Right atrium auricular region (tissue), 2 donors: ENCODE data around the gene STRIT1. TPM values are rescaled to one million over a fixed set of nuclear protein-coding genes. Genes with fewer than 3 reads are reported as not detected.
"Not testable (repeated sequence)": the region's sequence is repeated elsewhere in the genome, so short reads cannot be mapped to it uniquely, and the experiment has no call there.

Source experiments
- DNase-seq: peaks from one replicate; pipeline ENCODE4 v3.0.0-alpha.2; 2019; ENCODE audit warnings: low spot score
- H3K27ac ChIP-seq, 2 donors: fragments of 200-600 bp; sonication (generic); 1 replicate in 1 of 2; 2 replicates in 1 of 2; pipeline ENCODE4 v1.5.1; 2016 to 2019
- H3K27me3 ChIP-seq, 2 donors: fragments of 200-600 bp; sonication (generic); one replicate each; pipeline versions ENCODE4 v1.5.1 to v1.6.0; 2017 to 2019
- H3K36me3 ChIP-seq: fragments of 200-600 bp; sonication (generic); one replicate; pipeline ENCODE4 v1.5.1; 2016
- H3K4me1 ChIP-seq, 2 donors: fragments of 200-600 bp; sonication (generic); one replicate each; pipeline versions ENCODE4 v1.5.1 to v1.6.0; 2017 to 2019
- H3K4me3 ChIP-seq, 2 donors: fragments of 200-600 bp; sonication (generic); 1 replicate in 1 of 2; 2 replicates in 1 of 2; pipeline ENCODE4 v1.5.1; 2017 to 2019; ENCODE audit warnings: mild to moderate bottlenecking in 1 of 2, moderate library complexity in 1 of 2
- H3K9me3 ChIP-seq, 2 donors: fragments of 200-600 bp; sonication (generic); one replicate each; pipeline ENCODE4 v1.5.1; 2019
- total RNA-seq, 2 donors: library from RNA; depleted of rRNA; stranded (reverse); fragments of >200 nt; gene quantifications; one replicate each; pipeline ENCODE4 v1.1.0, GENCODE V29; 2016
- TF ChIP-seq, protein P1 (sequence below), 2 donors: fragments of 200-600 bp; sonication (generic); IDR thresholded peaks; one replicate each; pipeline ENCODE4 v1.5.1; 2019; ENCODE audit warnings: antibody characterized with exemption in 2 of 2

The STRIT1 gene
- total RNA-seq, 2 donors from 2014 or later, result not detected

DNA sequence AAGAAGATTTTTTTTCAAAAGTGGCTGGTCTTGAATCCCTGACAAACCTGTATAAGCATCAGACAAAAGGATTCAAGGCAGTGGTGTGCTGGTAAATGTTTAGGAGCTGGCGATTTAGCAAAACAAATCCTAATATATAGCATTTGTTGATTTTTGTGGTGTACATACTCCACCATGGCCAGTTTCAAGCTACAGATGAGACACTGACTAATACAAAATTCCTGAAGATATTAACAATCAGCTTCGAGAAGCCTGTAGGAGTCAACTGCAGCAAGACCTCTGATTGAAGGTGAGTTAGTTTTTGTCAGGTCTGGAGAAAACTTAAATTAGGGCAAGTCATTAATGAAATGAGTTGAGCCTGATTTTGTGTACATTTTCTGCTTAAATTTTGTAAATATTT is 6.7 kb downstream of the STRIT1 start:
- no peaks in the 10 kb centered on the region for H3K4me1 ChIP-seq
- no peaks in the 10 kb centered on the region for H3K27me3 ChIP-seq
- H3K4me3 ChIP-seq, result no peak overlapping the region
- TF ChIP-seq, protein P1, sequence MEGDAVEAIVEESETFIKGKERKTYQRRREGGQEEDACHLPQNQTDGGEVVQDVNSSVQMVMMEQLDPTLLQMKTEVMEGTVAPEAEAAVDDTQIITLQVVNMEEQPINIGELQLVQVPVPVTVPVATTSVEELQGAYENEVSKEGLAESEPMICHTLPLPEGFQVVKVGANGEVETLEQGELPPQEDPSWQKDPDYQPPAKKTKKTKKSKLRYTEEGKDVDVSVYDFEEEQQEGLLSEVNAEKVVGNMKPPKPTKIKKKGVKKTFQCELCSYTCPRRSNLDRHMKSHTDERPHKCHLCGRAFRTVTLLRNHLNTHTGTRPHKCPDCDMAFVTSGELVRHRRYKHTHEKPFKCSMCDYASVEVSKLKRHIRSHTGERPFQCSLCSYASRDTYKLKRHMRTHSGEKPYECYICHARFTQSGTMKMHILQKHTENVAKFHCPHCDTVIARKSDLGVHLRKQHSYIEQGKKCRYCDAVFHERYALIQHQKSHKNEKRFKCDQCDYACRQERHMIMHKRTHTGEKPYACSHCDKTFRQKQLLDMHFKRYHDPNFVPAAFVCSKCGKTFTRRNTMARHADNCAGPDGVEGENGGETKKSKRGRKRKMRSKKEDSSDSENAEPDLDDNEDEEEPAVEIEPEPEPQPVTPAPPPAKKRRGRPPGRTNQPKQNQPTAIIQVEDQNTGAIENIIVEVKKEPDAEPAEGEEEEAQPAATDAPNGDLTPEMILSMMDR (IDR thresholded peaks at IDR 0.05), result no peak
- DNase-seq, result no peak
- H3K36me3 ChIP-seq, result no peaks in the 10 kb centered on the region
- no peak overlapping the region for H3K27ac ChIP-seq
- no peaks in the 10 kb centered on the region for H3K9me3 ChIP-seq

DNA sequence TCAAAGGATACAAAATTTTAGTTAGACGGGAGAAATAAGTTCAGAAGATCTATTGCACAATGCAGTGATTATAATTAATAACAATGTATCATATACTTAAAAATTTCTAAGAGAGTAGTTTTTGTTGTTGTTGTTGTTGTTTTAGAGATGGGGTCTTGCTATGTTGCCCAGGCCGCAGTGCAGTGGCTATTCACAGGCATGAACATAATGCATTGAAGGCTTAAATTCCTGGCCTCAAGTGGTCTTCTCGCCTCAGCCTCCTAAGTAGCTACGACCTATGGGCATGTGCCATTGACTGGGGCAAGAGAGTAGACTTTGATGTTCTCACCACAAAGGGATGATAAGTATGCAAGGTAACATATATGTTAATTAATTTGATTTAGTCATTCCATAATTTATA is 7.5 kb downstream of the STRIT1 start:
- Histone ChIP-seq H3K4me3 (no peak overlapping the region), H3K9me3 (no peaks in the 10 kb centered on the region), H3K27ac (no peak overlapping the region), H3K4me1 (no peaks in the 10 kb centered on the region), H3K27me3 (no peaks in the 10 kb centered on the region), H3K36me3 (no peaks in the 10 kb centered on the region)
- DNase-seq, result no peak
- TF ChIP-seq, protein P1 (IDR thresholded peaks at IDR 0.05), result no peak

DNA sequence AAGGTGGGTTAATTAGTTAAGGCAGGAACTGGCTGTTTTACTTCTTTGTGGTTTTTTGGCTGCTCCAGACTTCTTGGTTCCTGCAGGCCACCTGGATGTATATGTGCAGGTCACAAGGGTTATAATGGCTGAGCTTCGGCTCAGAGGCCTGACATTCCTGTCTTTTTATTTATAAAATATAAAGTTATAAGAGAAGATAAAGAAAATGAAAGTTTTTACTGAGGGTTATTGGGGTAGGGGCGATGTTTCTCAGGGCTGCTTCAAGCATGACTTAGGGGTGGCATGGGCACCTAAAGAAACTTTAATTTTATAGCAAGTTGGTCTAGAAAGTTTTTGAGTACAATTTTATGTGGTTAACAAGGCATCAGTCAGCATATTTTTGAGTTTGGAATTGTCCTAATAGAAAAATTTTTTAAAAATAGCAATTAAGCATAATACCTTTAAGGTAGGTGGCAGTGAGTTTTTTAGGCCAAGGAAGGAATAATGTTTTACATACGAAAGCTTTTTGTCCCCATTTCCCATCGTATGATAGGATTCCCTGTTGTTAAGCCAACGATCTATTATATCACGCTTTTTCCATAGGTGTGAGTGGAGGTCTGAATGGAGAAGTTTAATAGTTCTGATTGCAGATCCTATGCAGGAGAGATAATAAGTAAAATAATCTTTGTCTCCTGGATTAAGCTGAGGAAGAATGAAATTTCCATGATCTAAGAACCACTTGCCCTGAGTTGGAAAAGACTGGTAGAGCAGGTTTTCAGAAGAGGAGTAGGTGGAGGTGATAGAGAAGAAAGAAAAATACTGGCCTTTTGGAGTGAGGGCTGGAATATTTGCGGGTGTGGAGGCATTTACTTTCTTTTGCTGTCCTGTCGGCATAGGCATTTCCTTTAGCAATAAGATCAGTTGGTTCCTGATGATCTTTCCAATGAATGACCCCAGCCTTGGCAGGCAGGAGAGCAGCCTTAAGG is 10.1 kb downstream of the STRIT1 start:
- Histone ChIP-seq H3K27ac (no peak overlapping the region), H3K4me3 (no peak overlapping the region), H3K27me3 (no peaks in the 10 kb centered on the region), H3K36me3 (no peaks in the 10 kb centered on the region), H3K4me1 (no peaks in the 10 kb centered on the region), H3K9me3 (no peaks in the 10 kb centered on the region)
- TF ChIP-seq, protein P1 (IDR thresholded peaks at IDR 0.05), result no peak
- no peak for DNase-seq

DNA sequence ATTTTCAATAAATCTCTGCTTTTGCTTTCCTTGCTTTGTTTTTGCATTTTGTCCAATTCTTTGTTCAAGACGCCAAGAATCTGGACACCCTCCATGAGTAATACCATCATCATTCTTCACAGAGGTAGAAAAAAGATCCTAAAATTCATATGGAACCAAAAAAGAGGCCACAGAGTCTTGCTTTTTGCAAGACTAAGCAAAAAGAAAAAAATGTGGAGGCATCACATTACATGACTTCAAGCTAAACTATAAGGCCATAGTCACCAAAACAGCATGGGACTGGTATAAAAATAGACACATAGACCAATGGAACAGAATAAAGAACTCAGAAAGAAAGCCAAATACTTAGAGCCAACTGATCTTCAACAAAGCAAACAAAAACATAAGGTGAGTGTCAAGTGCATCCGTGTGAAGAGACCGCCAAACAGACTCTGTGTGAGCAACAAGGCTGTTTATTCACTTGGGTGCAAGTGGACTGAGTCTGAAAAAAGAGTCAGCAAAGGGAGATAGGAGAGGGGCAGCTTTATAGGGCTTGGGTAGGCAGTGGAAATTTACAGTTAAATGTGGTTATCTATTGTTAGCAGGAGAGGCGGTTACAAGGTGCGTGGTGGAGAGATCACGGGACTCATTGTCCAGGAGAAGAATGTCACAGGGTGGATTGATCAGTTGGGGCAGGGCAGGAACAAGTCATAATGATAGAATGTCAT is 10.9 kb downstream of the STRIT1 start:
- Histone ChIP-seq H3K36me3 (no peaks in the 10 kb centered on the region), H3K27ac (no peak overlapping the region), H3K9me3 (no peaks in the 10 kb centered on the region), H3K4me3 (no peak overlapping the region), H3K4me1 (no peaks in the 10 kb centered on the region), H3K27me3 (no peaks in the 10 kb centered on the region)
- DNase-seq, result no peak
- TF ChIP-seq, protein P1 (IDR thresholded peaks at IDR 0.05), result no peak

DNA sequence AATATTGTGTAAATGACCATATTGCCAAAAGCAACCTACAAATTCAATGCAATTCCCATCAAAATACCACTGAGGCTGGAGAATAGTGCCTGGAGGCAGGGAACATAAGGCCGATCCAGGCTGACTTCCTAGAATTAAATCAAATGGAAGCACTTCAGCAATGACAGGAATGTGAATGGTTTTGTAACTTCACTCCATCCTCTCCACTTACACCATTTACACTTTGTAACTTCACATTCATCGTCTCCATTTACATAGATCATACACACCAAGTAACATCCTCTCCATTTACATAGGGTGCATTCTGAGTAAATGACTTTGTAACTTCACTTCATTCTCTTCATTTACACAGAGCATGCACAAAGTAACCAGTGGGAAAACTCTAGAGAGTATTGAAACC is 11.6 kb downstream of the STRIT1 start:
- no peak overlapping the region for H3K4me3 ChIP-seq
- H3K27me3 ChIP-seq, result no peaks in the 10 kb centered on the region
- TF ChIP-seq, protein P1 (IDR thresholded peaks at IDR 0.05), result no peak
- no peaks in the 10 kb centered on the region for H3K9me3 ChIP-seq
- no peaks in the 10 kb centered on the region for H3K36me3 ChIP-seq
- no peak for DNase-seq
- H3K27ac ChIP-seq, result no peak overlapping the region
- H3K4me1 ChIP-seq, result no peaks in the 10 kb centered on the region

DNA sequence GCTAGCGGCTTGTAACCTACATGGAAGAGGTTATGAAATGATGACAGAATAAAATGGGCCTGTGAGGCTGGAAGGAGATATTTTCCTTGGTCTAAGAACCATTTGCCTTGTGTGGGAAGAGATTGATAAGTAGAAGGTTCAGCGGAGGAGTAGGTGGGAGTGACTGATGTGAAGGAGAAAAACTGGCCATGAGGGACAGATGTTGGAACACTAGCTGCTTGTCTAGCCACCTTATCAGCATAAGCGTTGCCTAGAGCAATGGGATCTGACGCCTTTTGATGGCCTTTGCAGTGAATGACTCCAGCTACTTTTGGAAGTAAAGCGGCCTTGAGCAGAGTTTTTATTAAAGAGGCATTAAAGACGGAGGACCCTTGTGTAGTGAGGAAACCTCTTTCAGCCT is 17.4 kb downstream of the STRIT1 start:
- not testable (repeated sequence) for H3K27me3 ChIP-seq, H3K4me1 ChIP-seq, H3K27ac ChIP-seq, H3K9me3 ChIP-seq, H3K4me3 ChIP-seq, H3K36me3 ChIP-seq, DNase-seq

DNA sequence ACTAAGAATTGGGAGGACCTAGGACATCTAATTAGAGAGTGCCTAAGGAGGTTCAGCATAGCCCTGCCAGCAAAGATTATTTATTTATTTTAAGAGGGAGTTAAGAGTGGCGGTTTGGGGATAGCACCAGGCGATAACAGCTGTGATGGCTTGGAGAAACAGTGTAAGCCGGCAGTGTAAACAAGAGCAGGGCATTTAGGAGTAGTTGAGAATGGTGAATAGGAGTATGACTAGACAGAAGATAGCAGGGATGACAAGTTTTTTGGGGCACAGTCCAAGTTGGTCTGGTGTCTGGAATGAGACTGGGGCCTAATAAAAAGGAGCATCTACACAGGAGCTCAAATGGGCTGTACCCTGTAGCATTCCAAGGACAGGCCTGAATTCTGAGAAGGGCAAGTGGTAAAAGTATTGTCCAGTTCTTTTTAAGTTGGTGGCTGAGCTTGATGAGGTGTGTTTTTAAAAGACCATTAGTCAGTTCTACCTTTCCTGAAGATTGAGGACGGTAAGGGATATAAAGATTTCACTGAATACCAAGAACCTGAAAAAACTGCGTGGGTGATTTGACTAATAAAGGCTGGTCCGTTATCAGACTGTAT is 18.2 kb downstream of the STRIT1 start:
- H3K4me3 ChIP-seq, H3K9me3 ChIP-seq, H3K36me3 ChIP-seq, H3K27ac ChIP-seq, H3K4me1 ChIP-seq, DNase-seq, H3K27me3 ChIP-seq: not testable (repeated sequence)

DNA sequence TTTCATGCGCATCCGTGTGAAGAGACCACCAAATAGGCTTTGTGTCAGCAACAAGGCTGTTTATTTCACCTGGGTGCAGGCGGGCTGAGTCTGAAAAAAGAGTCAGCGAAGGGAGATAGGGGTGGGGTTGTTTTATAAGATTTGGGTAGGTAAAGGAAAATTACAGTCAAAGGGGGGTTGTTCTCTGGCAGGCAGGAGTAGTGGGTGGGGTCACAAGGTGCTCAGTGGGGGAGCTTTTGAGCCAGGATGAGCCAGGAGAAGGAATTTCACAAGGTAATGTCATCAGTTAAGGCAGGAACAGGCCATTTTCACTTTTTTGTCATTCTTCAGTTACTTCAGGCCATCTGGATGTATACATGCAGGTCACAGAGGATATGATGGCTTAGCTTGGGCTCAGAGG is 19.0 kb downstream of the STRIT1 start:
- not testable (repeated sequence) for H3K27me3 ChIP-seq, H3K9me3 ChIP-seq, H3K4me3 ChIP-seq, H3K36me3 ChIP-seq, H3K4me1 ChIP-seq, DNase-seq, H3K27ac ChIP-seq
